T-helper 2 cell (primary cell): ENCODE results near the gene LRBA.
"Not testable (repeated sequence)": the region's sequence is repeated elsewhere in the genome, so short reads cannot be mapped to it uniquely, and the experiment has no call there.

Source experiments
- DNase-seq, 5 experiments: peaks; one replicate each; pipeline versions ENCODE4 v3.0.0 to v3.0.0-alpha.2; 2012 to 2022

The LRBA gene

GRCh38 chr4:150658258-150658657 is 356.8 kb downstream of the LRBA start:
- DNase-seq: not testable (repeated sequence)

- no peak for DNase-seq
These were observed 358.2 kb downstream of the LRBA start for GRCh38 chr4:150656891-150657290.

GRCh38 chr4:150650751-150651150 is 364.3 kb downstream of the LRBA start:
- no peak for DNase-seq

DNA sequence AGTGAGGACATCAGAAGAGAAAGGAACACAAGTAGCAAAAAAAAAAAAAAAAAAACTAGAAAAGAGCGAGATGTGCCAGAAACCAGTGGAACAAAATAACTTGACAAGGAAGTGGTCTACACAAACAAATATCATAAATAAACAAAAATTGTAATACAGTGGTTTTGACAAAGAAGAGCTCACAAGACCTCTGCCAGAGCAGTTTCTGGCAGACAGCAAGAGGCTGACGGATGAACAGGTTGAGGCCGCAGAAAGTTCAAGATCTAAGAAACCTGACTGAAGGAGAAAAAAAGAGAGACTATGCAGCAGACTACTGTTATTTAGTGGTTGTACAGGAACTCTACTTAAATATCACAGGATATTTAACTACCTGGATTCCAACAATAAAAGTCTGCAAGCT is 367.0 kb downstream of the LRBA start:
- no peak for DNase-seq

DNA sequence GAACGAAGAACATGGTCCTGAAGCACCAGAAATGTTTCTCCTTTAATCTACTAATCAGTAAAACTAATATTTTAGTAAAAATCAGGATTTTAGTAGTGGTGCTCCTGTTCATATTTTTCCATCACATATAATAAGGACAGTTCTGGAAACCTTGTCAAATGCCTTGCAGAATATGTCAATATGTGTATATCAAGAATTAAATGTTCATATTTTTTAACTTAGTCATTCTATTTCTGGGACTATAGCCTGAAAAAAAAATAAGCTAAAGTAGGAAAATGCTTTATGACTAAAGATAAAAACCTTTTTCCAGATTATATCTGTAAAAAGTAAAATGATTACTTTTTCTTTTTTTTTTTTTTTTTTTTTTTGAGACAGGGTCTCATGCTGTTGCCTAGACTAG is 368.1 kb downstream of the LRBA start:
- no peak for DNase-seq

DNA sequence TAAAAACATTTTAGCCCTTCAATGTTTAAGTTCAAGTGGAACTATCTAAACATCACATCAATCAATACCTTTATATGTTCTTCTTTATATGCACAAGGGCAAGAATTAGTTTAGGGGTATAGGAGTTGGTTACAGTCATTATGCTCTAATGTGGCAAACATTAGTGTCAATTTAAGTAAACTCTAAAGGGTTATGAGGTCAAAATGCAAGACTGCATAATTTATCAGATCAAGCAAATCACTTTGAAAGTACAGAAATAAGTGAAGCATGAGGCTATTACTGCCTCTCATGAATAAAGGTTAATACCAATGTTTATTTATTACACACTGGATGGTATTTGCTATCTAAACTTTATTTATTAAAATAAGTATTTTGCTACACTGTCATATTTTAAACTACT is 373.5 kb downstream of the LRBA start:
- peak in 1 of 5 experiments; percentile 79 for DNase-seq

DNA sequence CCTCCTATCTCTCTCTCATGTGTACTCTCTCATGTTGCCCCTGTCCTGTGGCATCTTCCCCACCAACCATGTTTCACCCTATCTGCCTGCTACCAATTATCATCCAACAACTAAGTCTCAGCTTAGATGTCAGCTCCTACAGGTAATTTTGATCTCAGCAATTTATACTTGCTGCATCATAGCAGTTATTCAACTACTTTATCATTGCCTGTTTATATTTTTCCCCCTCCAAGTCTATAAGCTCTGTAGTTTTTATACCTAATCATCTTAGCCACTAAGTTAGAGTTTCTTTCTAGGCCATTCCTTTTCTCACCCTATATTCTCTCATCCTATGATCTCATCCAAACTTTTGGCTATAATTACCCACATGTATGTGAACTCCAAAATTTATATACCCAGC is 382.4 kb downstream of the LRBA start:
- no peak for DNase-seq

DNA sequence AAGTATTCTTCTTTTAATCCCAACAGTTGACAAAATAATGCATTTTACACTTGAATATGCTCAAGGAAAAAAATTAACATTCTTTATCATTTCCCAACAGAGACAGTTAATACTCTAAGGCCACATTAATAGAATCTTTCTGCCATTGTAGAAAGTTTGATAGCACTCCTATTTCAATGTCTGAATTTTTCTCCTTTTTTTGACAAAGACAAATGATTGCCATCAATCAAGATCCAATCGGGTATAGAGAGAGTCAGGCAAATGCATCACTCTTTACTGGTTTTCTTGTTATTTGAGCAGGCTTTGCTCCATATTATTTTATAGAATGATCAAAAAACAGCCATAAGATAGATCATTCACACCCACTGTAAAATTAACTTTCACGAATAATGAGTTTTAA is 387.0 kb downstream of the LRBA start:
- DNase-seq: no peak

GRCh38 chr4:150625033-150625432 is 390.1 kb downstream of the LRBA start:
- no peak for DNase-seq

- no peak for DNase-seq
These were observed 391.0 kb downstream of the LRBA start for GRCh38 chr4:150624055-150624454.

GRCh38 chr4:150619042-150619441 is 396.0 kb downstream of the LRBA start:
- DNase-seq: no peak

DNA sequence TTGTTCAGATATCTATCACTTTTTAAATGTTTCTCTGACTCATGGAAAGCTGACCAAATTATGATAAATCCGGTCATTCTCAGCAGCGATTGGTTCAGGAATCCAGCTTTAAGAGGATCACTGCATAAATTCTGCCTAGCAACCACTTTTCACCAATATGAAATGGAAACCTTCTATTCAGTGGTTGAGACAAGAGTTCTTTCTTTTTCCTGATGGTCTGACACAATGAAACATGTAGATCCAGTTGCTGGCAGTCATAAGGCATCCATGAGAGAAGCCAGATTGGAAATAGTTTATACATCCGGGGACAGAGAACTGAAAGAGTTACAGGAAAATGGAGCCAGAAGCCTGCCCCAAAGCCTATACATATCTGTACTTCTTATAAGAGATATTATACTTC is 406.0 kb downstream of the LRBA start:
- DNase-seq: no peak

GRCh38 chr4:150600812-150601445 is 414.2 kb downstream of the LRBA start:
- DNase-seq: no peak

DNA sequence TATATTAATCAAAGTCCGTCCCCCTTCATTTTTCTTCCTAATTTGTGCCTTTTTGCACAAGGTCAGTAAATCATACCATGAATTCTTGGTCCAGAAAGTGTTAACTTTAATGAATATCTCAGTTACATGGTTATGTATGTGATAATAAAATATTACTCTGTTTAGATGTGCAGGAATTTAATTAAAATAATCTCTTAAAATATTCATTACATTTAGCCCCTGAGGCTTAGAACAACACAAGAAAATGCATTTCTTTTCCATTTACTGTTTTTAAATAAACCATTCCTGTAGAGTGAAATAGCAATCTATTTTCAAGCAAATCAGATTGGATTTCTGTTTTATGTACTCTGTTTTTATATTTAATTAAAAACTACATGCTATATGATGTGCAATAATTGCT is 415.5 kb downstream of the LRBA start:
- DNase-seq: no peak

GRCh38 chr4:150598909-150599308 is 416.2 kb downstream of the LRBA start:
- no peak for DNase-seq

GRCh38 chr4:150593996-150594395 is 421.1 kb downstream of the LRBA start:
- DNase-seq: no peak

DNA sequence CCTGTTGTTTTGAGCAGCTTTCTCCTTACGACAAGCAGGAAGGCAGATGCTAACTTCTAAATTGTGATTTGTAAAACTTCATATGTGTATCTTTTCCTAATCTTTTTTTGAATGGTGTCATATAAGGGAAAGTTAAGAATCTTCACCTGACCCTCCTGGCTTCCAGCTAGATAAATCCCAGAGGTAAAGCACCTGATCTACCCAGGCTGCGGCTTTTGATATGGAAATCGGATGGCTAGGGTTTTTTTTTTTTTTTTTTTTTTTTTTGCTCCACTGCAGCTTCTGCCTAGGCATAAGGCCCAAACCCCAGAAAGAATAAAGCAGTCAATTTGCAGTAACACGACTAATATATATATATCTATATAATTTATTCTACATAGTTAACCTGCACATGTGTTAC is 423.2 kb downstream of the LRBA start:
- DNase-seq: no peak

- no peak for DNase-seq
These were observed 423.7 kb downstream of the LRBA start for GRCh38 chr4:150591406-150591805.

GRCh38 chr4:150590631-150591030 is 424.5 kb downstream of the LRBA start:
- no peak for DNase-seq

- no peak for DNase-seq
These were observed 425.9 kb downstream of the LRBA start for GRCh38 chr4:150589157-150589556.

GRCh38 chr4:150588316-150588715 is 426.8 kb downstream of the LRBA start:
- DNase-seq: no peak

GRCh38 chr4:150586162-150586810 is 428.8 kb downstream of the LRBA start:
- no peak for DNase-seq

- DNase-seq: no peak
These were observed 429.5 kb downstream of the LRBA start for GRCh38 chr4:150585611-150586010.

DNA sequence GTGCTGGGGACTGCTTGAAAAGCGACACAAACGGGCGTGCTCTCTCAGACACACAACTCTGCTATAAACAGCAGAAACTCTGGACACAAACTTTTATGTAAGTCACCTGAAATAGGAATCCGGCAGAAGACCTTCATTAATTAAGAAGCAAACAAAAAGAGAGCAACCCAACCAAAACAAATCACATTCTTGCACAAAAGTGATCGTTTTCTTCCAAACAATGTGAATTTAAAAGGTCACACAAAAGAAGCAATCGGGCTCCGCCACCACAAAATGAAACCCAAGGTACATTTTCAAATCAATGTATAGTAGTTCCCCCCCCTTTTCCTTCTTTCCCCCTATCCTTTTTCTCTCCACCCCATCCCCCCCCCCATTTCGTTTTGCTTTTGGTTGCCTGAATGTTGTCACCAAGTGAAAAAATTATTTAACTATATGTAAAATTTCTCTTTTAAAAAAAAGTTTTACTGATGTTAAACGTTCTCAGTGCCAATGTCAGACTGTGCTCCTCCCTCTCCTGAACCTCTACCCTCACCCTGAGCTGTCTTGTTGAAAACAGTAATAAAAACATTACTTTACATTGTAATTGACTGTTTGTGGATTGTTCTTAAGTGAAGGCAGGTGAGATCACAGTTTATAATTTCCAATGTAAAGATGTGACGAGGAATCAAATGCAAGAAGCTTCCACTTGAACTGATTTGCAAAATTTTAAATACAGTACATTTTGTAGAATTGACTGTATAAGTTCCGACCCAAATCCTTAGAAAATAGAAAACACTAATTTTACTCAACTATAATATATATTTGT is 430.8 kb downstream of the LRBA start:
- no peak for DNase-seq
